ENCODE results near the gene DYNLT5.

DYNLT5 gene

GRCh38 chr1:66764994-66765578 lies 12.8 kb downstream of the DYNLT5 start:
- peak; percentile 76 to 80 (median 77) for TF ChIP-seq CTCF (IDR thresholded peaks at IDR 0.05; ENCODE audit: unreplicated experiment in 3 of 3)
- H3K4me1 Mint-ChIP-seq, result no peaks in the 10 kb centered on the region
- no peaks in the 10 kb centered on the region for H3K27me3 Mint-ChIP-seq (ENCODE audit: low read depth)
- H3K36me3 Mint-ChIP-seq (ENCODE audit: low read depth), result no peaks in the 10 kb centered on the region
- H3K27ac Mint-ChIP-seq, result no peak overlapping the region
- H3K4me3 Mint-ChIP-seq, result no peak overlapping the region
- H3K9me3 Mint-ChIP-seq, result peaks cover 6% of the 10 kb centered on the region

- Mint-ChIP-seq H3K4me3 (no peak overlapping the region), H3K27me3 (ENCODE audit: low read depth) (no peaks in the 10 kb centered on the region), H3K9me3 (peaks cover 3% of the 10 kb centered on the region), H3K4me1 (no peaks in the 10 kb centered on the region), H3K27ac (no peak overlapping the region), H3K36me3 (ENCODE audit: low read depth) (no peaks in the 10 kb centered on the region)
- no peak for TF ChIP-seq CTCF (IDR thresholded peaks at IDR 0.05; ENCODE audit: unreplicated experiment in 3 of 3)
Measured at GRCh38 chr1:66767626-66768025, 15.4 kb downstream of the DYNLT5 start.

- TF ChIP-seq CTCF (IDR thresholded peaks at IDR 0.05; ENCODE audit: unreplicated experiment in 3 of 3), result no peak
- H3K36me3 Mint-ChIP-seq (ENCODE audit: low read depth), result no peaks in the 10 kb centered on the region
- no peak overlapping the region for H3K27ac Mint-ChIP-seq
- H3K9me3 Mint-ChIP-seq, result no peaks in the 10 kb centered on the region
- H3K4me1 Mint-ChIP-seq, result no peaks in the 10 kb centered on the region
- H3K27me3 Mint-ChIP-seq (ENCODE audit: low read depth), result no peaks in the 10 kb centered on the region
- no peak overlapping the region for H3K4me3 Mint-ChIP-seq
Measured at GRCh38 chr1:66768965-66769364, 16.7 kb downstream of the DYNLT5 start.

GRCh38 chr1:66769512-66770229 lies 17.4 kb downstream of the DYNLT5 start:
- no peaks in the 10 kb centered on the region for H3K27me3 Mint-ChIP-seq (ENCODE audit: low read depth)
- TF ChIP-seq CTCF (IDR thresholded peaks at IDR 0.05; ENCODE audit: unreplicated experiment in 3 of 3), result no peak
- no peaks in the 10 kb centered on the region for H3K36me3 Mint-ChIP-seq (ENCODE audit: low read depth)
- no peaks in the 10 kb centered on the region for H3K9me3 Mint-ChIP-seq
- no peak overlapping the region for H3K4me3 Mint-ChIP-seq
- no peak overlapping the region for H3K27ac Mint-ChIP-seq
- H3K4me1 Mint-ChIP-seq, result no peaks in the 10 kb centered on the region

- Mint-ChIP-seq H3K4me3 (no peak overlapping the region), H3K4me1 (no peaks in the 10 kb centered on the region), H3K36me3 (ENCODE audit: low read depth) (no peaks in the 10 kb centered on the region), H3K9me3 (no peaks in the 10 kb centered on the region), H3K27ac (no peak overlapping the region), H3K27me3 (ENCODE audit: low read depth) (no peaks in the 10 kb centered on the region)
- TF ChIP-seq CTCF (IDR thresholded peaks at IDR 0.05; ENCODE audit: unreplicated experiment in 3 of 3), result no peak
Measured at GRCh38 chr1:66770240-66770639, 18.0 kb downstream of the DYNLT5 start.

- TF ChIP-seq CTCF (IDR thresholded peaks at IDR 0.05; ENCODE audit: unreplicated experiment in 3 of 3), result no peak
- no peaks in the 10 kb centered on the region for H3K36me3 Mint-ChIP-seq (ENCODE audit: low read depth)
- no peaks in the 10 kb centered on the region for H3K9me3 Mint-ChIP-seq
- no peak overlapping the region for H3K27ac Mint-ChIP-seq
- H3K4me3 Mint-ChIP-seq, result no peak overlapping the region
- no peaks in the 10 kb centered on the region for H3K27me3 Mint-ChIP-seq (ENCODE audit: low read depth)
- no peaks in the 10 kb centered on the region for H3K4me1 Mint-ChIP-seq
Measured at GRCh38 chr1:66770694-66771093, 18.4 kb downstream of the DYNLT5 start.
